Stimulated activated CD4-positive, alpha-beta T cell treated with anti-CD3 and anti-CD28 coated beads, Interleukin-12 subunit alpha, Interleukin-12 subunit beta, amount 100 ng/mL, for 48 hours (primary cell): ENCODE data around the gene RBM17.
"Not testable (repeated sequence)": the region's sequence is repeated elsewhere in the genome, so short reads cannot be mapped to it uniquely, and the experiment has no call there.

Experiments used
- DNase-seq, 3 donors: peaks; one replicate each; pipeline ENCODE4 v3.0.0-alpha.2; 2020; ENCODE audit warnings: low read depth in 2 of 3, low spot score in 1 of 3

The RBM17 gene

DNA sequence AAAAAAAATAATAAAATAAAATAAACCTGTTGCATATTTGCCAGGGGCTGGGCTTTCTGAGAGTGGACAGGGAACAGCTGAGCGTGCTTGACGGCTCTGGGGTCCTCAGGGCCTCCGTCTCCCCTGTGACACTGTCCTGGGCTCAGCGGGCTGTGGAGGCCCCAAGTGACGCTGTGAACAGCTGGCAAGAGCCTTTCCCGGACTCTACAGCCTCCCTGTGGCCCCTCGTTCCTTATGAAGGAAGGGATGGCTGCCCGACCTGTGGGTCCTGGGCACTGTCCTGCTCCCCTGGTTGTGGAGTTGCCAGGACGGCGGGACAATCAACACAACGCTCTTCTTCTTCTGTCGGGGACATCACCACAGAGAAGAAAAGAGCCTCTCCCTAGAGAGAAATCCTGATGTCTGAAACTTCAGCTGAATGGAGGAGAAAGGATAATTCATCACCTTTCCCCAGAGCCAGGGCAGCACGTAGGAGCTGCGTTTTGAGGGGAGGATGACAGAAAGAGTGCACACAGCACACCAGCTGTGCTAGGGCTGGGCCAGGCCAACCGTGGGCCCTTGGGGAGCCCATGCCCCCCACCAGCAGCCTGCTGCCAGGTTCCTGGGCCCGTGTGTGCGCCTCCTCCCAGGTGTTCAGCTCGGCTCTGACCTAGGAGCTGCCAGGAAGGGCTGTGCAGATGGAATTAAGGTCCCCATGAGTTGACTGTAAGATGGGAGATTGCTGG is 45.4 kb downstream of the RBM17 start:
- no peak for DNase-seq

DNA sequence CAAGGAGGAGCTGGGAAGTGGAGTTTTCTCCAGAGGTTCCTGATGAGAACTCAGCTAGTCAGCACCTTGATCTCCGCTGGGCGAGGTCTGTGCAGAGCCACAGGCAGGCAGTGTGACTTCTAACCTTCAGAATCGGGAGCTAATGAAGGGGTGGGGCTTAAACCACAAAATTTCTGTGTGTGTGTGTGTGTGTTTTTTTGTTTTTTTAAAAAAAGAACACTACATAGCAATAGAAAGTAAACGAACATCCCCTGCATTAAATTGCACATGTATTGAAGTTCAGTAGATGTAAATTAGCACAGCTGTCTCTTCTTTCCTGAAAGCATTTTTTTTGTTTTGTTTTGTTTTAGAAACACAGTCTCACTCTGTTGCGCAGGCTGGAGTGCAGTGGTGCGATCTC is 46.2 kb downstream of the RBM17 start:
- DNase-seq = no peak

DNA sequence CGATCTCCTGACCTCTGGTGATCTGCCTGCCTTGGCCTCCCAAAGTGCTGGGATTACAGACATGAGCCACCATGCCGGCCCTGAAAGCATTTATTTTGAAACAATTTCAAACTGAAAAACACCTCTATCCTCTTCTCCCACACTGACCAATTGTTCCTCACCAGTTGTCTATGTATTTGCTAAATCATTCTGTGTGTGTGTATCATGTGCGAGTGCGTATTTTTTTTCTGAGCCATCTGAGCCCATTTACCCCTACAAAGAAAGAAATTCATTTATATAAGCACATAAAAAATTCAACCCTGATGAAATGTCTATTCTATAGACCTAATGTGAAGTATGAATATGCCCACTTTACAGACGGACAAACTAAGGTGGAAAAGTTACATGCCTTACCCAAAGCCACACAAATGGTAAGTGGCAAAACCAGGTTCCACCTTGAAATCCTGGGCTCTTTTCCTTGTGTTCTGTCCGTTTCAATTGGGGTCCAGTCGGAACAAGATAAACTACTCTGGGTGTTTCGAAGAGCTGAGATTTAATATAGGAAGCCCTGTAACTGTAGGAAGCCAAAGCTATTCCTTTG is 46.8 kb downstream of the RBM17 start:
- no peak for DNase-seq

DNA sequence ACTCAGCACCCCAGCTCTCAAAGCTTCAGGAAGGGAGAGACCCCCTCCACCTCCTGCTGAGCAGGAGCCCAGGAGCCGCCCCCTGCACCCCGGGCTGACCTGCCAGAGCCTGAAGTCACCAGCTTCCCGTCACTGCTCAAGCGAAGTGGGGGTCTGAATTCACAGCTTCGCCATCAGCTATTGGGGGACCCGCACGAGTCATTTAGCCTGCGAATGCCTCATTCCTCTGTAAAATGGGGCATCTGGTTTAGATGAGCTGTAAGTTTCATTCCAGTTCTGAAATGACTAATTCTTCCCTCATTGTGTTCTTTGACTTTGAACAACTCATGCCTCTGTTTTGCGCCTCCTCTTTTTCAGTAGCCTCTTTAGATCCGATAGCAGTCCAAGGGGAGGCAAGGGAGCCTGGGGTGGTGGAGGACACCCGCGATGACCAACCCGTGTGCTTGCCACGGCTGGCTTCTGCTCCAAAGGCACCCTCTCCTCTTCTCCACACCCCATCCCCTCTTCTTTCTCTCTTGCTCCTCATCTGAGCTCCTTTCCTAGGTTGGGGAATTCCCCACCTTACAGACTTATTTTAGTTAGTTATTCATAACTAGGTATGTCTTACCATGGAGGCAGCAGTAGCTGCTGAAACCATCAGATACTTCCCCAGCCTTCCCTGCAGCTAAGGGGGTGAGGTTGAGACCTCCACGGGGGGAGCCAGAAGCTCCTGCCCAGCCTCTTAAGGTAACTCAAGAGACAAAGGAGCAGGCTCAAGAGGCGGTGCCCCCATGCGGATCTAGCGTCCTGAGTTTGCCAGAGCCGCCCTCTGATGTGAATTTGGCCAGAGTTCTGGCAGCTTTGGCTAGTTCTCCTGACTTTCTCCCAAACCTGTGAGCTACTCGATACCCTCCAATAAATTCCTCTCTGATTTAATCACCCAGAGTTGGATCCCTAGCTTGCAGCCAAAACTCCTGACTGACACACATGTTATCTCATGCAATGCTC is 47.7 kb downstream of the RBM17 start:
- peak; percentile 57 to 62 (median 60) for DNase-seq

DNA sequence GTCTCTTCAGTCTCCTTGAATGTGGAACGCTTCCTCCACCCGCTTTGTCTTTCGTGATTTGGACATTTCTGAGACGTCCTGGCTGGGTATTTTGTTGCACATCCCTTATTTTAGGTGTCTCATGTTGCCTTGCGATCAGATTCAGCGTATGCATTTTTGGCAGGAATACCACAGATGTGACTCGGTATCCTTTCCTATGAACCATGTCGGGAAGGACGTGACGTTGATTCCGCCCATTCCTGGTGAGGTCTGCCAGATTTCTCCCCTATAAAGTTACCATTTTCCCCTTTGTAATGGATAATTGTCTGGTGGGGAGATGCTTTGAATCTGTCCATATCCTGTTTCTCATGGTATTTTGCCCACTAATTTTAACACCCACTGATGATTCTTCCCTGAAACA is 49.6 kb downstream of the RBM17 start:
- DNase-seq = no peak

DNA sequence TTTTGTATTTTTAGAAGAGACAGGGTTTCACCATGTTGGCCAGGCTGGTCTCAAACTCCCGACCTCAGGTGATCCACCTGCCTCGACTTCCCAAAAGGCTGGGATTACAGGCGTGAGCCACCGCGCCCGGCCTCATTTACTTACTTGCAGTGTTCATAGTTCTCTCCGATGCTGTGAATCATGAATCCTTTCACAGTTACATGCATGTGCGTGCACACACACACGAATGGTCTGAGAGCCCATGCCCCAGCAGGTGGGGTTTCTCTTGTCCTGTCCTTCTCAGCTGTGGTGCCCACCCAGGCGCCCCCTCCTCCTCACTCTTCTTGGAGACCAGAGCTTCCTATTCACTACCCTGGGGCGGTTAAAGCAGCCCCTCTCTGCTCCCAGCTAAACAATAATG is 50.6 kb downstream of the RBM17 start:
- no peak for DNase-seq

DNA sequence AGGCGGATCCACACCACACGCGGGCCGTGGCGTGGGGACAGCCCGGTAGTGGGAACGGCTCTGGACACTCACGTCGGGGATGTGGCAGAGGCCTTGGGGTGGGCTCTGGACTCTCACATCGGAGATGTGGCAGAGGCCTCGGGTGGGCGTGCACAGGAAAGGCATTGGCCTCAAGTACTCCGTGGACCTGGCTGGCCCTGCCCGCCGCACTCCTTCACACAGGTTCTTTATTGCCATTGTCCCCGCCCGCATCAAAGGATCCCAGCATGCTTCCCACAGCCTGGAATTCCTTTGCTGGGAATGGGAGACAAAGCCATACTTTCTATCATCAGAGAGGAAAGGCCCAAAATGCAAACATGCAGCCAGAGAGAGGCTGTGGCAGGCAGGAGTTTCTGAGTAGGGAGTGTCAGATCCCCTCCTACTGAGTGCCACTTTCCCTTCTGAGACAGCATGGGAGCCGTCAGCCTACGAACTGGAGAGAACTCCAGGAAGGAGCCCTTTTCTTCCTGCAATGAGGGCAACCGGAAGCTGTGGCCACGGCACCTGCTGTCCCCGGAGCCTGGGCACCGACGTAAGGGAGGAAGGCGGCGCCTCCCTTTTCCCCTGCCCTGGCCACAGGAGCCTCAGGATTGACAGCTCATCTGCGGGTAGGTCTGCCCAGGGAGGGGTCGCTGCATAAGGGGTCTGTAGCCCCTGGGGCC is 51.5 kb downstream of the RBM17 start:
- no peak for DNase-seq

DNA sequence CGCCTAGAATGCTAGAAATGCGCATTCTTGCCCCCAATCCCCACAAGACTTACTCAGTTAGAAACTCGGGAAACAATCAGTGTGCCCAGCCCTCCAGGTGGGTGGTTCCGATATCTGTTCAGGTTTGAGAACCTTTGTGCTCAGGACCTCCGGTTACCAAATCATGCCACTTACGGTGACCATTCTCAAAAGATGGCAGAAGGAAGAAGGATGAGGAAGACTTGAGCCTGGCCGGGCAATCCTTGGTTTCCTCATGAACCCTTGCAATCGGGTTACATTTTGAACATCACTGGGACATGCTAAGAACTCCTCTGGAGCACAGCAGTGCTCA is 52.1 kb downstream of the RBM17 start:
- no peak for DNase-seq

DNA sequence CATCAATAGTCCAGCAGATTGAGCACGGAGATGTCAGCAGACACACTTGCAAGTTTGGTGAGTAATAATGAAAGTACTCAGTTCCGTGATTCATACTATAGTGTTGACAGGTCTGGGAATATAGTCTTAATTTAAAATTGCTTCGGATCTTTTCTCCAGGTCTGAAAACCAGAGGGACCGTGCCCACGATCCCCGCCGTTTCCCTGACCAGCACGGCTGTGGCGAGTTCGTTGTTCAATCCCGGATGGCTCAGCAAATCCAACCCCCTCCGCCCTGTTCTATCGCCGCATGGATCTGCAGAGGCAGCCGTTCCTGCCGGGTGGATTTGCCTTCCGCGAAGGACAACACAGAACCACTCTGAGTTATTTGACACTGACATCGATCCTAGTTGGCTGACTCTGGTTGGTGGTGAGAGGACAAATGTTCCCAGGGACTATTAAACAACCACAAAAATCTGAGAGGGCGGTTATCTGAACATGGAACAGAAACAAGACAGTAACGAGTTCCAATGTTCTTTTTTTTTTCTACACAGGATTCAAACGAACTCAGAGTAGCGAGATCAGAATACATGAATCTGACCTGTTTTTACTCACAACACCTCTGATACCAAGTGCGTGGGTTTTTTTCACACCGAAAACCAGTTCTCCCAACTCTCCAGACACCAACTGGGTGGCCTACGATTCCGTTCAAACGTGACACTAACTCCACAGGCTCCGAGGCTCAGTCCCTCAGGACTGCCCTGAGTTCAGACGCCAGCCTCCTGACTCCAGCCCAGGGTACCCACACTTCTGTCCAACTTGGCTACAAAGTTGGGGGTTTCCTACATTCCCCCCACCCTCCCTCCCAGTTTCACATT is 52.7 kb downstream of the RBM17 start:
- peak in 1 of 3 donors; percentile 45 for DNase-seq

DNA sequence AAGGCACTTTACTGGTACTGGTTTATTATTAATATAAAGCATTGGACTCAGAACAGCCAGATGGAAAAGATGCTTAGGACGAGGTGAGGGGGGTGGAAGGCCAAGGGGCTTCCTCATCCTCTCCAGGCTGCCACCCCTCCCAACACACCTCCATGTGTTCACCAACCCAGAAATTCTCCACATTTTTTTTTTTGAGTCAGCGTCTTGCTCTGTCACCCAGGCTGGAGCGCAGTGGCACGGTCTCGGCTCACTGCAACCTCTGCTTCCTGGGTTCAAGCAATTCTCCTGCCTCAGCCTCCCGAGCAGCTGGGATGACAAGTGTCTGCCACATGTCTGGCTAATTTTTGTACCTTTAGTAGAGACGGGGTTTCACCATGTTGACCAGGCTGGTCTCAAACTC is 53.4 kb downstream of the RBM17 start:
- not testable (repeated sequence) for DNase-seq

DNA sequence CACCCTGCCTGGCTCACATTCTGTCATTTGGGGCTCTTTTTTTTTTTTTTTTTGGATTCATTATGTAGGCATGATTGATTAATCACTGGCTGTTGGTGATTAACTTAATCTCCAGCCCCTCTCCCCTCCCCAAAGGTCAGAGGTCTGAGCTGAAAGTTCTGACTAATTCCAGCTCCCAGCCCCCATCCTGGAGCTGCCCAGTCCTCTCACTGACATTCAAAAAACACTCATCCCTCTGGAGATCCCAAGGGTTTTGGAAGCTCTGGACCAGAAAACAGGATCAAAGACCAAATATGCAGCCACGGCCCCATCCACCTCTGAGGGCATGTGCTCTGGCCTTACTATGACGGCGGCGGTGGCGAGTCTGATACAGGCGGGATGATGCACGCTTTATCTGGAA is 53.8 kb downstream of the RBM17 start:
- DNase-seq = no peak

DNA sequence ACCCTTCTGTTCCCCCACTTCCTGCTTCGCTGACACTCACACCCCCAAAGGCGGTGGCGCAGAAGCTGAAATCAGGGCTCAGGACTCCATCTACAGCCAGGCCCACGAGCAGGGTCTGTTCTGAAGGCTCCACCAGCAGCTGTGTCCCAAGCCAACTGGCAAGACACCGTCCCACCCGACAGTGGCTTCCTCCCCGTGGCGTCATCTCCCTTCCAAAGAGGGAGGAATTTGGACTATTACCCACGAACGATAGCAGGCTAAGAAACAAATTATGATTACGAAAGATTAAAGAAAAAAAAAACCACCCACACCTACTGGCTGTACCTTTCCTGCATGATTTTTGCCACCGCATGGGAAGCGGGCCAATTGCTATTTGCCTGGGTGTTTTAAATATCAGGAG is 54.3 kb downstream of the RBM17 start:
- no peak for DNase-seq

DNA sequence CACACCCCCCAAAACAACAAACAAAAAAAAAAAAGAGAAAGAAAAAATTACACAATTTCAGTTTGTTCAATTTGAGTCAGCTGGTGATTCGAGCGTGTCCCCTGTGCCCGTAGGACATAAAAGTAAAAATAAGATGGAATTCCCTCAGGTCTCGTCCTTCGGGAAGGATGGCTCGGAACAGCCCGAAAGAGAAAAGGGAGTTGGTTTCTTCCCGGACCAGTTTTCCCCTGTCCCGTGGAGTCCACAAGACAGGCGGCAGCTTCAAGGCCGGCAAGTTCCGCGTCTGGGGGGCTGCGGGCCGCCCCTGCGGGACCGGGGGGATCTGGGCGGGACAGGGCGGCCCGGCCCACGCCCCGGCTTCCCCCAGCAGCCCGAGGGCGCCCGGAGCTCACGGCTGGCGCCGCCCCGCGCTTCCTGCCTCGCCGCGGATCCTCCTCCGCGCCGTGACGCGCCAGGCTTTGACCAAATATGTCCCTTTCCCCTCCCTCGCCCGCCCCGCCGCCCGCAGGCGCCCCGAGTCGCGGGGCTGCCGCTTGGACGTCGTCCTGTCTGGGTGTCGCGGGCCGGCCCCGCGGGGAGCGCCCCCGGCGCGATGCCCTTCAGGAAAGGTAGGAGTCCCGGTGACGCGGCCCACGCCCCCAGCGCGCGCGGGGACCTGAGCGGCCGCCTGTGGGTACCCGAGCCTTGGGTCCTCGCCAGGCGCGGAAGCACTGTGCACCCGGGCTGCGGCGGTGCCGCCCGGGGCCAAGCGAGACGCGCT is 55.8 kb downstream of the RBM17 start:
- peak; percentile 75 to 85 (median 75) for DNase-seq

DNA sequence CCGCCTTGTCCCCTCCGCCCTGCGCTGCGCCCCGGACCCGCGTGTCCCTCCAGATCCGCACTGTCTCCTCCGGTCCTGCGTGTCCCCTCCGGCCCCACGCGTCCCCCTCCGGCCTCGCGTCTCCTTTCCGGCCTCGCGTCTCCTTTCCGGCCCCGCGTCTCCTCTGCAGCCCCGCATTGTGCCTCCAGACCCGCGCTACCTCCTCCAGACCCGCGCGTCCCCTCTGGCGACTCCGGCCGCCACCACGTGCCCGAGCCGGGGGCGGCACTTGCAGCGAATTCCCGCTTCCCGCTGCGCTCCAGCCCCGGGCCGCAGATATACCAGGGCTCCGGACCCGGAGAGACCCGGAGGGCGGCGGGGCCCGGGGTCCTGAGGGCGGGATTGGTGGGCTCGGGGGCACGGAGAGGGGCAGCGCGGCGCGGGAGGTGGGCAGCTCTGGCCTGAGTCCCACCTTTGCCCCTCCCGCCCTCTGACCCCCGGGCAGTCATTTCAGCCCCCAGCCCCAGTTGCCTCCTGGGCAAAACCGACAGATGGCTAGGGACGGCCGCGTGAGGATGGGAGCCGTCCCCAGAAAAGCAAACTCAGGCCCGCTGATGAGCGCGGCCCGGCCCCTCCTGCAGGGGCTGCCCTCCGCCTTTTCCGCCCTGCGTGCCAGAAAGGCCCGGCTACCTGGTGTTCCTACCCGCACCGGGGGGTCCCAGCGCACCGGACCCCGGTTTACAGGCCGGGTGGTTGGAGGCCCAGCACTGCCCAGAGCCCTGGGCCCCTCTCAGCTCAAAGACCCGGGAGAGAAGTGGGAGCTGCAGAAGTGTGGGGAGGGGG is 56.5 kb downstream of the RBM17 start:
- DNase-seq = no peak

DNA sequence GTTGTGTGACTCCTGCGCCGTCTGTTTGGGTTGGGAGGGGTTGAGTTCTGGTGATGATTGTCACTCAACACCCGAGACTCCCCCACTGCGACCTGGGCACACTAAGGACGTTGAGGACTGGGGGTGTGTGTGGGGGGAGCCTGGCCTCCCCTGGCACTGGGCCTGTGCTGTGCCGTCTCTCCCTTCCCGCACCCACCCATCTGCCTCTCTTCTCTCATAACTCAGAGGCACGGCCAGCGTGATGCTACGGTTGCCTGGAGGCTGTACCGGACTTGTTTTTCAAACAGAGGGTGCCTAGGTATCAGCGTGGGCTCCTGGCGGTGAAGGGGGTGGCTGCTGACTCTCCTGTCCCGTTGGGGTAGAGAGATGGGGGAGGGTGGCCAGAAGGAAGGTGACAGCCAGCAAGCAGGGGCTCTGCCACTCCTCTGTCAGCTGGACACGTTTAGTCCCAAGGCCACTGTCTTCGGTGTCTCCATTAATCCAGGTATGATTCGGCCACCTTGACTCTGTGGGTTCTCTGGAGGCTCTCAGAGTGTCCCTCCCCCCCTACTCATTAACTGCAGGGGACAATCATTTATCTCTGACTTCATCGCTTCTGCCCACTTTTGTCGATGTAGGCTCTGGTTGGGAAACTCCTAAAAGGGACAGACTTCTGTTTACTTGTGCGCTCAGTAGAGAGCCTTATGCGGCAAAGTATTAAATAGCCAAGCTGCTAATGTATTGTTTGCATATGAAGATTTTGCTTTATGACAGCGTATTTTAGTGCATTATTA is 57.4 kb downstream of the RBM17 start:
- DNase-seq = no peak

DNA sequence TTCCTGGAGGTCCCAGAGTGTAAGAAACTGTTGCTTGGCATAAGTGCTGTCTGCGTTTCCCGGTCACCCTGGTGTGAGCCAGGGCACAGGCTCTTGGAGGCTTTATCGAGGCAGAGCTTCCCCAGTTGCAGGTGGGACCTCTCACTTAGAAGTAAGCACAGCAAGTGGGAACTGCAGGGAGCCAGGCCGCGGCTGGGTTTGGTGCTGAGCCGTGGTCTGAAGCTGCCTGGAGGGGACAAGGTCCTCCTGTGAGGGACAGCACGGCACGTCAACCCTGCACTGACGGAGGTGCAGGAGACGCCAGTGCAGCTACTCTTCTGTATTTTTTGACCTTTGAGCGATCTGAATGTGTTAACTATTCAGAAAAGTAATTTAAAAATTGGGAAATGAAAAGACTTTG is 58.1 kb downstream of the RBM17 start:
- DNase-seq = no peak

DNA sequence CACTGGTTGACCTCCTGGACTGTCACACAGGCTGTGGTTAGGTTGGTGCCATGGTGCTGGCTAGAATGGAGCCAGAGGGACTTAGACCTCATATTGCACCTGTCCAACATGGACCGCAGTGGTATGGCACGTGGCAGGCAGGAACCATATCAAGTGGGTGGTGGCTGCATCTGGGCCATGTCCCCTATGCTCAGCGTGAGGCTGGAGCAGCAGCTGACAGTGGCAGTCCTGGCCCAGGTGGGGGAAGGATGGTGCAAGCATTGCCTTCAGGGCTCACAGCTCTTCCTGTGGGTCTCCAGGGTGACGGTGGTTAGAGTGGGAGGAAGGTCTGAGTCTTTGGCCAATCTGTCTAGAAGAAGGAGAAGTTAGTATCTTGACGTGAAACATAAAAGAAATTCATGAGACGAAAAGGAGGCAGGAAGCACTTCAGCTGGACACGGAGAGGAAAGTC is 59.4 kb downstream of the RBM17 start:
- DNase-seq = no peak

DNA sequence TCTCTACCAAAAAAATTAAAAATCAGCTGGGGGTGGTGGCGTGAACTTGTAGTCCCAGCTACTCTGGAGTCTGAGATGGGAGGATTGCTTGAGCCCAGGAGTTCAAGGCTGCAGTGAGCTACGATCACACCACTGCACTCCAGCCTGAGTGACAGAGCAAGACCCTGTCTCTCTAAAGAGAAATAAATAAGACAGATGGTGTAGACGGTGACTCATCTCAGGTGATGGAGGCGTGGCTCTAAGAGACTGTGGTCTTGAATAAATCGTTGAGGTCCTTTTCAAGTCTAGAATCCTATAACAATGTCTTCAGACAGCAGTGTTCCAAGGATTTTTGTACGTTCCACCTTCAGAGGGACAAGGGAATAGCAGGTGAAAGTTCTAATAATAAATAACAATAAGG is 60.1 kb downstream of the RBM17 start:
- DNase-seq = no peak
